ENCODE measurements around the gene TLL2.

The TLL2 gene

DNA sequence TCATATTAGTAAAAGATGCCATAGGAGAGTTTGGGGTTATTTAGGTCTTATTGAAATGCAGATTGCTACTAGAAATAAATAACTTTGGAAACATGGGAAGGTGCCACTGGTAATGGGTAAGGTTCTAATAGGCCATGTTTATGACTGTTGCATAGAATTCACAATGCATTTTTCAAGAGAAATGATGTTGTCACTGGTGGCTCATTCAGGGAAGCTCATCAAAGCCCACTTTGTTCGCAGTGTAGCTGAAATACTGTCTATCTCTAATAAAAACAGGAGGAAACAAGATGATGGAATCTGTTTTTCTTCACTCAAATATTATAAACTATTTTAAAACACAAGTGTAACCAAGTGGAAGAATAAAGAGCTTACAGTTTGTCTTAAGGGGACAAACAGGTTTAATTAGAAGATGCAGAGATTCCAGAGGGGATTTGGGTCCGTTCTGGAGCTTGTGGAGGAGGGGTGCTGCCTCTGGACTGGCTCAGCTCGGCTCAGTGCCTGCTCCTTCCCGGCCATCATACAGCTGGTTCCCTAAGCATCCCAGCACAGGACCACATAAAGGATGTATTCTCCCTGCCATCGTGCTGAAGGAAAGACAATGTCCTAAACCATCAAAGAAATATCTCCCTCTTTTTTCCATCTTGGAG is 175.3 kb downstream of the TLL2 start:
- DNase-seq (ENCODE audit: extremely low read depth in 1 of 2, low read depth in 1 of 2) = no peak

DNA sequence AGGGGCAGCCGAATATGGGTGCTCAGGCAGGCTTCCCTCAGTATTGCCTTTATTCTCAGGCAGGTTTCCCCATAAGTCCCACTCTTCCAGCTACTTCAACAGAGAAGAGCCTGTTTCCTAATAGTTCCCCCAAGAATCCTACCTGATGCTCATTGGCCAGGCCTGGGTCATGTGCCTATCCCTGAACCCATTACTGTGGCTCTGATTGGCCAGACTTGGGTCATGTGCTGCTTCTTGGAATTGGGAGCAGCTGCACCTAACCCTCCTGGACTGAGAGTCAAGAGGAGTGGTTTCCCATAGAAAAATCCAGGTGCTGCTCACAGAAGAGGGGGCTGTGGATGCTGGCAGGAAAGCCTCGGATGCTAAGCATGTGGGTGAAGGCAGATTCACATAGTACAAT is 176.6 kb downstream of the TLL2 start:
- no peak for DNase-seq (ENCODE audit: extremely low read depth in 1 of 2, low read depth in 1 of 2)

DNA sequence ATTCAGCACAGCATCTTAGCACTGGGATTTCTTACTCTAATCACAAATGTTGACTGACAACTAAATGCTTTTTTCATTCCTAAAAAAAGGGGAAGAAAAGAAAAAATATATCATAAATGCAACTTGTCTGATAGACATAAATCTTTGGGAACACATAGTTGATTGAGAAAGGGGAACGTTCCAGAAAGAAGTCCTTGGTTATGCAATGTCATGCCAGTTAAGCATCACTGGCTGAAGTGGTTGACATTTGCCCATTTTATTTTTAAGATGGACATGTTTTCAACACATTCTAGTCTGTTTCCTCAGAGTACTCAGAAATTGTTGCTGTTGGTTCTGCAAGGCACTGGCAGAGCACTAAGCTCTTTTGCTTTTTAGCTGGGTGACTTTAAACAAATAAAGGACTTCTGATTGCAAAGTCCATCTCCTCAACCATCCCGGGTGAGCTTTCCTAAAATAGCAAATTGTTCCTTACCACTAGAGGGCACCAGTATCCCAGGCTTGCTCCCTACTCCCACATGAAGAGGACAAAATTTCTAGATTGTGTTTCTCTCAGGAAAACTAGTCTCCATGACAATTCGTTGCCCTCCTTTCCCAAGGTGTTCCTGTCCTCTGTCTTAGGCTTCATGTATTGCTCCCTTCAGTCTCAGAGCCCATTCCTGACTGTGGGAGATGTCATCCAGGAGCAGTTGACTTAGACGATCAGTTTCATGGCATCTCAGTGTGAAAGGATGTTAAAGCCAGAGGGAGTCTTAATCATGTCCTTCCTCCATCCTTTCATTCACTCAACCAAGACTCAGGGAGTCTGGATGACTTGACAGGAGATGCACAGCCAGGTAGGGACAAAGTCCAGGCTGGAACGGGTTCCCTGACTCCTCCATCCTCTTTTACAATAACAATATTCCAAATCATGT is 178.9 kb downstream of the TLL2 start:
- no peak for DNase-seq (ENCODE audit: extremely low read depth in 1 of 2, low read depth in 1 of 2)

DNA sequence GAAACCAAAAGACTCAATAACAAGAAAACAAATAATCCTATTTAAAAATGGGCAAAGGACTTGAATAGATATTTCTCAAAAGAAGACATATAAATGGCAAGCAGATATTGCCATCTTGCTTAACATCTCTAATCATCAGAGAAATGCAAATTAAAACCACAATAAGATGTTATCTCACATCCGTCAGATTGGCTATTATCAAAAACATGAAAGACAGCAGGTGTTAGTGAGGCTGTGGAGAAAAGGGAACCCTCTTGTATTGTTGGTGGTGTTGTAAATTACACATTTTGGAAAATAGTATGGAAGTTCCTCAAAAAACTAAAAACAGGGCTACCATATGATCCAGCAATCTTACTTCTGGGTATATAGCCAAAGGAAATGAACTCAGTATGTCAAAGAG is 180.6 kb downstream of the TLL2 start:
- DNase-seq (ENCODE audit: extremely low read depth in 1 of 2, low read depth in 1 of 2) = no peak

DNA sequence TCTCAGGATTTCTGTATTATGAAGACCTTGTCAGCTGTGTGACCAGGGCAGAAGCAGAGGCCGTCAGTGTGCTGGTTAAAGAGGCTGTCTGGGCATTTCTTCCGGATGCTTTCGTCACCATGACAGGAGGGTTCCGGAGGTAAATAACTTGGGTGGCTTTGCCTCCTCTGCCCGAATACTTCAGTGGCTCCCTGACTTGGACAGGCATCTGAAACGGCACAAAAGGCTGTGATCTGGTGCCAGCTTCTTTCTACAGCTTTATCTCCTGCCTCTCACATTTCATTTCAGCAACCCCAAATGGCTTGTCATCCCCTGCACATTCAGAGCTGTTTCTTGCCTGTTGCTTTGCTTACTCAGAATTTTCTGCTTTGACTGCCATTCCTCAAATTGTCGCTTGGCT is 186.3 kb downstream of the TLL2 start:
- no peak for DNase-seq (ENCODE audit: extremely low read depth in 1 of 2, low read depth in 1 of 2)

DNA sequence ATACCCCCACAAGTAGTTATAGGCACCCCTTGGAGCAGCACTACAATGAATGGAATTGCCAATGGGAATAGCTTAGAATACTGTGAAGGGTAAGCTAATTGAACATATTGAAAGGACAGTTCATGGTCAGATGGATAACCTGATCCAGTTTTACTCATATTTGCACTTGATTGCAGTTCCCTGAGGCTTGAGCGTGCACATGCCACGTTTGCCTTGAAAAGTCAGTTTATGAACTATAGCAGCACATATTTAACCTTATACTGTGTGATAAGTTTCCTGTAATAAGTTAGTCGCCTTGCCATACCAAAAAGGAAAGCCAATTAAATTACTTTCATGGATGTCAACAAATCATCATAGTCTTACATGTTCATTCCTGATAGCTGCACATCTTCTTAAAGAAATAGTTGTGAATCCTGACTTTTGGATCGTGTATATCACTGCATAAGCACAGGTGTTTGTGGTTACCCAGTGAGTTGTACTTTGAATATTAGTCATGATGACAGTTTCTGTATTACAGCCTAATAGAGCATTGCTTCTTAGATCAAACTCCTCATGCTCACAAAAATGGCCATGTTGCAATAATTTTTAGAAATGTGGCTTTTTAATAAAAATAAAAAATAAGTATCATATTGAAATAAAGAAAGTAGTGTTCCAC is 187.9 kb downstream of the TLL2 start:
- DNase-seq (ENCODE audit: extremely low read depth in 1 of 2, low read depth in 1 of 2) = no peak

DNA sequence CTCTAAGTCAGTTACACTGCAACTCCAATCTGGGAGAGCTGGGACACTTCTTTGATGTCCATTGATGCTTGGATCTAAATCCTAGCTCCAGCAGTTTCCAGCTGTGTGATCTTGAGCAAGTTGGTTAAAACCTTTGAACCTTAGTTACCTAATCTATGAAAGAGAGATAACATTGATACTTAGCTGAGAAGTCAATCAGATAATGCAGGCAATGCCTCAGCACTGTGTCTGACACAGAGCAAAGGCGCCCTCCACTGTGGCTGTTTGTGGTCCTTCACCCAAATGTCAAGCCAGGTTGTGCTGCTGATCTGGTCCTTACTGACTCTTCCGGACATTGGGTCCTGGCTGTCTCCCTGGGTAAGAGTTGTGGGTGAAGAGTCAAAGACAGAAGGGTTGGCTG is 189.3 kb downstream of the TLL2 start:
- no peak for DNase-seq (ENCODE audit: extremely low read depth in 1 of 2, low read depth in 1 of 2)

DNA sequence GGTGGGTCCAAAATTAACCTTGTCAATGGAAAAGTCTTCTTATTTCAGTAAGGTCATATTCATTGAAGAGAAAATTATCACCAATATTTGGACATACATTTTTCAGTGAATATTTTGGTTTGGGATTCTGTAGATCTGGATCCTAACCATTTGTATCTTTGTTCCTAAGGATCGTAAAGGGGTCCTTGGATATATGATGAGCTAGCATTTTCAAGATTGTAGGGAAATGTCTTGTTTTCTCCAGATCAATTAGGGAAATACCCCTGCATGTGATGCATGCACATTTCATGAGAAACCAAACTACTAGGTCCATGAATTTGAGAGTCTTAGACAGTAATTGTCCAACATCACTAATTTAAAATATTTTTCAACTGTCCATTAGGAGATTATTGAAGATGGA is 191.5 kb downstream of the TLL2 start:
- DNase-seq (ENCODE audit: extremely low read depth in 1 of 2, low read depth in 1 of 2) = no peak

DNA sequence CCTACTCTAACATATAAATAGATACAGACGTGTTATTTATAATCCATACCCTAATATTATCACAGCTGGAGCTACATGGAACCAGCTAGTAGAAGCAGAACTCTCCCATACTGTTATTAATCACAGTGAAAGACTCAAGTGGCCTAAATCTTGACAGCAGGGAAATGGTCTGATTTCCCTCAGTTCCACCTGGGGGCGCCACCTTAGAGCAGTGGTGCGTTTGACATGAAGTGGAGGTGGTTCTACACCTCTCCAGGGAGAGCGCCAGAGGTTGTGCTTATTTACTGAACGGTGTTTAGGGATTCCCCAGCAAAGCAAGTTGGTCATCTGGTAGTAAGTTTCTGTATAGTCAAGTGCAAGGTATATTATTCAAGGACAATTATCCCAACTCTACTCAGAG is 191.9 kb downstream of the TLL2 start:
- DNase-seq (ENCODE audit: extremely low read depth in 1 of 2, low read depth in 1 of 2) = no peak

DNA sequence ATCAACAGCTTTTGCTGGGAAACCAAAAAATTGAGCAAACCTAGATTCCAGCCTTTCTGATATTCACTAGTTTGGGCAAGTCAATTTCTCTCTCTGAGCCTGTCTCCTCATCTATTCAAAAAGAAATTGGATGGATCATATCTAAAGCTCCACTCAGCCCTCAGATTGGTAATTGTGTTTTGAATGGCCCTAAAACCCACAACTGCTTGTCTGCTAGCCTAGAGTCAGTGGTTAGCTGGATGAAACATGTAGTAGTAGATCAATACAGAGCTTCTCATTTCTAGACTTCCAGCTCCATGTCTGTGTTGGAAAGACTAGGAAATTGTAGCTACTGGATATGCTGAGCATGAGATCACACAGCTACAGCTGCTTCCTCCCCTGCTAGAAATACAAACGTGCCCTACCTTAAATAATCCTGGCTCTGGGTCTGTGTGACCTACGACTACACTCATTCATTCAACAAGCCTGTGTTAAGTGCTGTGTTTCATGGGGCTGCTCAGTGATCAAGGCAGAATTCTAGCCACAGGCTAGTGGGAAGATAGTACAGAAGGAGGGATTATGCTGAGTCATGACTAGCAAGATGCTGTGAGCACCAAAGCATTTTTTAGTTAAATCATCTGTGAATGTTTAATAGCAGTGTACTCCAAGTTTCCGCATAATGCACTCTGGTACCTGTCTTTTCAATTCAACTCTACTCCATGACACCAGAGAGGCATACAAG is 193.8 kb downstream of the TLL2 start:
- DNase-seq (ENCODE audit: extremely low read depth in 1 of 2, low read depth in 1 of 2) = no peak

DNA sequence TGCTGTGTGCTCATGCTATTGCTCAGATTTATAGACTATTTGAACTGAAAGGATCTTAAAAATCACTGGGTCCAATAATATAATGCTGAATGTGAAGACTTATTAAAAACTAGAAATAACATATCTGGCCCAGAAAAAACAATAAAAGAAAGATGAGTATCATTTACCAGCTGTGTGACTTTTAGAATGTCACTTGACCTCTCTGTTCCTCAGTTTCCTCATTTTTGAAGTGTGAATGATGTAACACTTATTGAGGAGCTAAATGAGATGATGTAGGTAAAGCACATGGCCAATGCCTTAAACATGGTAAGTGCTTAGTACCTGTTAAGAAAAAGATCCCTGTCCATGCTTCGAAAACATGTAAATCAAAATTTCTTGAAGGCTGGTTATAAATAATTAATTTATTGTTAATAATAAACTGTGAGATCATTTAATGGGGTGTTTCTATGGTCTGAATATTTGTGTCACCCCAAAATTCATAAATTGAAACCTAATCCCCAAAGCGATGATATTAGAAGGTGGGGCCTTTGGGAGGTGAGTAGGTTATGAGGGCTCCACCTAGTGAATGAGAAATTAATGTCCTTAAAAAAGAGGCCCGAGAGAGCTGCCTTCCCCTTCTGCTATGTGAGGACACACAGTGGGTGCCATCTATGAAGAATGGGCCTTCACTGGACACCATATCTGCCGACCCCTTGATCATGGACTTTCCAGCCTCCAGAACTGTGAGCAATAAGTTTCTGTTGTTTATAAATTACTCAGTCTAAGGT is 196.5 kb downstream of the TLL2 start:
- DNase-seq (ENCODE audit: extremely low read depth in 1 of 2, low read depth in 1 of 2) = no peak

Measured in activated CD8-positive, alpha-beta memory T cell treated with anti-CD3 and anti-CD28 coated beads for 1 hour (primary cell).